Measurements from ENCODE around the gene COL28A1.

Gene COL28A1

GRCh38 chr7:7535691-7536090 is at the start of gene COL28A1:
Gene COL28A1 (minus strand): TSS chr7:7535873. CDS start chr7:7532875, 2,998 bp downstream.
- DNase-seq (ENCODE audit: low spot score) = no peak

- DNase-seq (ENCODE audit: low spot score) = no peak
Measured at GRCh38 chr7:7584653-7585052, 49.0 kb upstream of the COL28A1 start.

- DNase-seq (ENCODE audit: low spot score) = no peak
Measured at GRCh38 chr7:7583731-7584130, 48.1 kb upstream of the COL28A1 start.

- DNase-seq (ENCODE audit: low spot score) = no peak
Measured at GRCh38 chr7:7582596-7582995, 46.9 kb upstream of the COL28A1 start.

- DNase-seq (ENCODE audit: low spot score) = no peak
Measured at GRCh38 chr7:7581531-7582179, 46.0 kb upstream of the COL28A1 start.

GRCh38 chr7:7579638-7580037 is 44.0 kb upstream of the COL28A1 start:
- no peak for DNase-seq (ENCODE audit: low spot score)

- no peak for DNase-seq (ENCODE audit: low spot score)
Measured at GRCh38 chr7:7577888-7578287, 42.2 kb upstream of the COL28A1 start.

- no peak for DNase-seq (ENCODE audit: low spot score)
Measured at GRCh38 chr7:7576344-7576743, 40.7 kb upstream of the COL28A1 start.

- DNase-seq (ENCODE audit: low spot score) = no peak
Measured at GRCh38 chr7:7573701-7574100, 38.0 kb upstream of the COL28A1 start.

GRCh38 chr7:7570584-7570983 is 34.9 kb upstream of the COL28A1 start:
- no peak for DNase-seq (ENCODE audit: low spot score)

- DNase-seq (ENCODE audit: low spot score) = no peak
Measured at GRCh38 chr7:7569615-7570014, 33.9 kb upstream of the COL28A1 start.

GRCh38 chr7:7569081-7569527 is 33.4 kb upstream of the COL28A1 start:
- DNase-seq (ENCODE audit: low spot score) = no peak

- DNase-seq (ENCODE audit: low spot score) = no peak
Measured at GRCh38 chr7:7568553-7568952, 32.9 kb upstream of the COL28A1 start.

GRCh38 chr7:7567898-7568531 is 32.3 kb upstream of the COL28A1 start:
- DNase-seq (ENCODE audit: low spot score) = no peak

GRCh38 chr7:7566651-7567611 is 31.3 kb upstream of the COL28A1 start, which contains the start of gene MIOS:
Gene MIOS (plus strand): TSS chr7:7566884. CDS start chr7:7572476, 5,592 bp downstream.
- DNase-seq (ENCODE audit: low spot score) = peak; percentile 84

- DNase-seq (ENCODE audit: low spot score) = no peak
Measured at GRCh38 chr7:7565746-7566650, 30.3 kb upstream of the COL28A1 start.

GRCh38 chr7:7565018-7565680 is 29.5 kb upstream of the COL28A1 start:
- no peak for DNase-seq (ENCODE audit: low spot score)

- peak; percentile 52 for DNase-seq (ENCODE audit: low spot score)
Measured at GRCh38 chr7:7564323-7564780, 28.7 kb upstream of the COL28A1 start.

GRCh38 chr7:7563813-7564212 is 28.1 kb upstream of the COL28A1 start:
- DNase-seq (ENCODE audit: low spot score) = no peak

- no peak for DNase-seq (ENCODE audit: low spot score)
Measured at GRCh38 chr7:7563269-7563668, 27.6 kb upstream of the COL28A1 start.

GRCh38 chr7:7562736-7563135 is 27.1 kb upstream of the COL28A1 start:
- no peak for DNase-seq (ENCODE audit: low spot score)

Data from hepatic stellate cell (primary cell).